ENCODE data around the gene ODF4.

DNA sequence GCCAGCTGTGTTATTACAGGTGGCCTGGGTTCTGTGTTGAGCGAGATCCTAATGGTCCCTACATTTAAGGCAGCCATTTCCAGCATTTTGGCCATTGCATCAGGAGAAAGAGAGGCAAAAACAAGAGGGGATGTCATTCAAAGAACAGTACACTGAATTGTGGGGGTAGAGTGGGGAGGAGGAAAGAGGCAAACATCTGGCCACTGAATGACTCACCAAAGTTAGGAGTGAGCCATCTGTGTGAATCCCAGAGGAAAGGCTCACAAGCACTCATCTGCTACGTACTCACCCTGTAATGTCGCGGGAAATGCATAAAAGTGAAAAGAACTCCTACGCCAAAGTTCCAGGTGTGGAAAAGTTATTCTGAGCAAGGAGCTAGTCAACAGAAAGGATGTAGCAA, 20.1 kb downstream of the ODF4 start:
- TF ChIP-seq, protein P1, sequence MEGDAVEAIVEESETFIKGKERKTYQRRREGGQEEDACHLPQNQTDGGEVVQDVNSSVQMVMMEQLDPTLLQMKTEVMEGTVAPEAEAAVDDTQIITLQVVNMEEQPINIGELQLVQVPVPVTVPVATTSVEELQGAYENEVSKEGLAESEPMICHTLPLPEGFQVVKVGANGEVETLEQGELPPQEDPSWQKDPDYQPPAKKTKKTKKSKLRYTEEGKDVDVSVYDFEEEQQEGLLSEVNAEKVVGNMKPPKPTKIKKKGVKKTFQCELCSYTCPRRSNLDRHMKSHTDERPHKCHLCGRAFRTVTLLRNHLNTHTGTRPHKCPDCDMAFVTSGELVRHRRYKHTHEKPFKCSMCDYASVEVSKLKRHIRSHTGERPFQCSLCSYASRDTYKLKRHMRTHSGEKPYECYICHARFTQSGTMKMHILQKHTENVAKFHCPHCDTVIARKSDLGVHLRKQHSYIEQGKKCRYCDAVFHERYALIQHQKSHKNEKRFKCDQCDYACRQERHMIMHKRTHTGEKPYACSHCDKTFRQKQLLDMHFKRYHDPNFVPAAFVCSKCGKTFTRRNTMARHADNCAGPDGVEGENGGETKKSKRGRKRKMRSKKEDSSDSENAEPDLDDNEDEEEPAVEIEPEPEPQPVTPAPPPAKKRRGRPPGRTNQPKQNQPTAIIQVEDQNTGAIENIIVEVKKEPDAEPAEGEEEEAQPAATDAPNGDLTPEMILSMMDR (IDR thresholded peaks at IDR 0.05) = no peak
- TF ChIP-seq POLR2A (IDR thresholded peaks at IDR 0.05) (no peak), POLR2AphosphoS5 (IDR thresholded peaks at IDR 0.05) (peak; percentile 10)
